PC-3 (cell line): ENCODE measurements around the gene ADAMTS9.

Experiments used
- EZH2phosphoT487 ChIP-seq: fragments of 300-600 bp; sonication (generic); IDR thresholded peaks from 2 replicates; pipeline ENCODE4 v1.6.1; 2018; ENCODE audit warnings: mild to moderate bottlenecking, antibody characterized with exemption, low read length, borderline replicate concordance
- TF ChIP-seq, protein P1 (sequence below): fragments of 300-600 bp; sonication (generic); conservative IDR thresholded peaks from 2 replicates; pipeline ENCODE4 v1.5.1; 2017; ENCODE audit warnings: antibody characterized with exemption, low read depth, mild to moderate bottlenecking, low read length

DNA sequence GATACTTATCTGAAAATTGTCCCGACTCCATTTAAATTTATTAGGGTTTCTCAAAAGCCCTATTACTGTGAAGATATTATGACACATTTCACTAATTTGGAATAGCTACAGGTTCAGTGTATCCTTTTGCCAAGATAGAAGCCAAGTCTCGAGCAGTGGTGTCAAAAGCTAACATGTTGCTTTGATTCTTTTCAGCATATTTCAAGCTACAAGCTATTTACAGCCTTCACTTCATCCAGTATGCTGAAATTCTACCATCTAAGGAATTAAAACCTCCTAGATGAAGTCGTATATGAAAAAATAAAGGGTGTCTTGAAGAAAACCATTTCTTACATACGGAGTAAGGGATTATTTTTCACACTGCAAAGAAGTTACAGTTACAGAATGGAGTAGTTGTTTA, 31.2 kb upstream of the ADAMTS9 start:
- no peak for TF ChIP-seq EZH2phosphoT487
- TF ChIP-seq, protein P1, sequence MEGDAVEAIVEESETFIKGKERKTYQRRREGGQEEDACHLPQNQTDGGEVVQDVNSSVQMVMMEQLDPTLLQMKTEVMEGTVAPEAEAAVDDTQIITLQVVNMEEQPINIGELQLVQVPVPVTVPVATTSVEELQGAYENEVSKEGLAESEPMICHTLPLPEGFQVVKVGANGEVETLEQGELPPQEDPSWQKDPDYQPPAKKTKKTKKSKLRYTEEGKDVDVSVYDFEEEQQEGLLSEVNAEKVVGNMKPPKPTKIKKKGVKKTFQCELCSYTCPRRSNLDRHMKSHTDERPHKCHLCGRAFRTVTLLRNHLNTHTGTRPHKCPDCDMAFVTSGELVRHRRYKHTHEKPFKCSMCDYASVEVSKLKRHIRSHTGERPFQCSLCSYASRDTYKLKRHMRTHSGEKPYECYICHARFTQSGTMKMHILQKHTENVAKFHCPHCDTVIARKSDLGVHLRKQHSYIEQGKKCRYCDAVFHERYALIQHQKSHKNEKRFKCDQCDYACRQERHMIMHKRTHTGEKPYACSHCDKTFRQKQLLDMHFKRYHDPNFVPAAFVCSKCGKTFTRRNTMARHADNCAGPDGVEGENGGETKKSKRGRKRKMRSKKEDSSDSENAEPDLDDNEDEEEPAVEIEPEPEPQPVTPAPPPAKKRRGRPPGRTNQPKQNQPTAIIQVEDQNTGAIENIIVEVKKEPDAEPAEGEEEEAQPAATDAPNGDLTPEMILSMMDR: no peak
